ENCODE data around the gene ASB6. TPM values are rescaled to one million over a fixed set of nuclear protein-coding genes. Genes with fewer than 3 reads are reported as not detected.

The ASB6 gene
- polyA plus RNA-seq, 2 of the 4 experiments (the other 2 are of a cell fraction): 9.2 to 17.3 TPM

GRCh38 chr9:129624947-129625346 lies 17.0 kb downstream of the ASB6 start:
- POLR2A ChIA-PET: interaction anchor here (1.4 to 3.1 kb wide), 3 partner anchors 16 to 485 kb away, joined by 4 to 21 read pairs (median 6); partner anchors contain the start of gene IER5L
- FAIRE-seq (no peak), DNase-seq (ENCODE audit: low read depth in 1 of 2, low spot score in 1 of 2) (no peak), ATAC-seq (no peak)
- TF ChIP-seq MYC (IDR thresholded peaks at IDR 0.05; ENCODE audit: borderline replicate concordance, low read length) (no peak), NFE2L2 (conservative IDR thresholded peaks at IDR 0.05; ENCODE audit: low read length) (no peak), ESRRA (IDR thresholded peaks at IDR 0.05; ENCODE audit: borderline replicate concordance, low read length) (no peak), POLR2A (IDR thresholded peaks at IDR 0.05; ENCODE audit: low read length) (no peak), CEBPB (IDR thresholded peaks at IDR 0.05) (no peak), ELK1 (IDR thresholded peaks at IDR 0.05; ENCODE audit: low read depth, low read length) (no peak), RARB (CRISPR knock-in tag; IDR thresholded peaks at IDR 0.05) (no peak), HES2 (IDR thresholded peaks at IDR 0.05) (no peak), FOSB (CRISPR knock-in tag; IDR thresholded peaks at IDR 0.05) (no peak), CBX8 (IDR thresholded peaks at IDR 0.05) (no peak), KDM1A (IDR thresholded peaks at IDR 0.05; ENCODE audit: low read depth) (no peak), RFX5 (IDR thresholded peaks at IDR 0.05) (no peak), ZFP36 (IDR thresholded peaks at IDR 0.05; ENCODE audit: borderline replicate concordance, partially characterized antibody) (no peak), CHD4 (IDR thresholded peaks at IDR 0.05; ENCODE audit: borderline replicate concordance) (no peak)
- Histone ChIP-seq H3K4me1 (peaks cover 28% of the 10 kb centered on the region), H3K4me3 (no peak overlapping the region), H3K9me3 (no peaks in the 10 kb centered on the region), H3K27ac (no peak overlapping the region; a peak in 1 of 6 replicates), H3K4me2 (no peak overlapping the region)
- WGBS (ENCODE audit: missing lambda C conversion rate): 69% methylated on average over 9 of the region's 9 CpGs
- CTCF ChIA-PET: interaction anchor here (0.6 to 26.2 kb wide), 43 partner anchors 8 to 630 kb away, joined by 3 to 947 read pairs (median 4); partner anchors contain the start of genes ASB6 and IER5L

GRCh38 chr9:129624168-129624759 lies 17.7 kb downstream of the ASB6 start:
- WGBS (ENCODE audit: missing lambda C conversion rate): 35% methylated on average over 12 of the region's 12 CpGs
- Histone ChIP-seq H3K27ac (peak overlapping the region; percentile 31 to 46; a peak in 3 of 6 replicates), H3K4me2 (no peak overlapping the region), H3K4me1 (peaks cover 33% of the 10 kb centered on the region), H3K4me3 (no peak overlapping the region), H3K9me3 (no peaks in the 10 kb centered on the region)
- ChIA-PET CTCF (interaction anchor here (0.6 to 26.2 kb wide), 56 partner anchors 9 to 762 kb away, joined by 3 to 947 read pairs (median 4); partner anchors contain the start of genes ASB6 and IER5L), POLR2A (interaction anchor here (0.5 to 3.1 kb wide), 6 partner anchors 15 to 492 kb away, joined by 3 to 21 read pairs (median 4); partner anchors contain the start of gene IER5L)
- ATAC-seq (peak in 1 of 2 experiments; percentile 53; a peak in 3 of 6 replicates), FAIRE-seq (no peak), DNase-seq (ENCODE audit: low read depth in 1 of 2, low spot score in 1 of 2) (peak; percentile 61 to 79)
- no peak for TF ChIP-seq FOSL2 (IDR thresholded peaks at IDR 0.05)
- TF ChIP-seq FOSL2 (CRISPR knock-in tag; IDR thresholded peaks at IDR 0.05): no peak
- no peak for TF ChIP-seq POLR2AphosphoS2 (conservative IDR thresholded peaks at IDR 0.05; ENCODE audit: low read length)
- TF ChIP-seq USF2 (IDR thresholded peaks at IDR 0.05): no peak
- TF ChIP-seq RAD21 (conservative IDR thresholded peaks at IDR 0.05 in 1 of 2, IDR thresholded peaks at IDR 0.05 in 1 of 2): peak; percentile 77 to 80
- peak; percentile 81 for TF ChIP-seq CTCF (IDR thresholded peaks at IDR 0.05)
- peak; percentile 90 for TF ChIP-seq SMC3 (IDR thresholded peaks at IDR 0.05)
